DOHH2 (cell line): Measurements from ENCODE around the gene CUL7.

Source experiments
- EZH2phosphoT487 ChIP-seq: fragments of 200-600 bp; sonication (generic); IDR thresholded peaks from 2 replicates; pipeline ENCODE4 v1.6.1; 2017; ENCODE audit warnings: borderline replicate concordance, mild to moderate bottlenecking, antibody characterized with exemption, low read length, moderate library complexity, mixed read lengths
- TF ChIP-seq, protein P1 (sequence below): fragments of 200-600 bp; sonication (generic); IDR thresholded peaks from one replicate; pipeline ENCODE4 v1.5.1; 2014; ENCODE audit warnings: antibody characterized with exemption, mild to moderate bottlenecking, low read depth, low read length; ENCODE audit not compliant: poor library complexity, severe bottlenecking

DNA sequence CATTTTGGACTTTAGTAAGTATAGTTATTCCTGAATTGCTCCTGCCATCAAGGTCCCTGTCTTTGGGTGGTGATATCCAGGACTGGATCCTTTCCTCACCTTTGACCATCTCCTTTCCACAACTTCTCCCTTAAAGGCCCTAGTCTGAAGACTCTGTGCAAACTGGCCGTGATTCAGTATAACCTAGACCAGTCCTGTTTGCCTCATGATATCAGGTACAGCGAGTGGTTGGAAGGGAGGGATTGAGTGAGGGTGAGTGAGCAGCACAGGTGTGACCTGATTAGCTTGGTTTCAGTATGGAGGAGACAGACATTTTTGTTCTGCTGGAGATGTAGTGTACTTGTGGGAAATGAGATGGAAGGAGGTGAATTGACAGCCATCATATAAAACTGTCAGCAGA, 34.5 kb downstream of the CUL7 start:
- TF ChIP-seq, protein P1, sequence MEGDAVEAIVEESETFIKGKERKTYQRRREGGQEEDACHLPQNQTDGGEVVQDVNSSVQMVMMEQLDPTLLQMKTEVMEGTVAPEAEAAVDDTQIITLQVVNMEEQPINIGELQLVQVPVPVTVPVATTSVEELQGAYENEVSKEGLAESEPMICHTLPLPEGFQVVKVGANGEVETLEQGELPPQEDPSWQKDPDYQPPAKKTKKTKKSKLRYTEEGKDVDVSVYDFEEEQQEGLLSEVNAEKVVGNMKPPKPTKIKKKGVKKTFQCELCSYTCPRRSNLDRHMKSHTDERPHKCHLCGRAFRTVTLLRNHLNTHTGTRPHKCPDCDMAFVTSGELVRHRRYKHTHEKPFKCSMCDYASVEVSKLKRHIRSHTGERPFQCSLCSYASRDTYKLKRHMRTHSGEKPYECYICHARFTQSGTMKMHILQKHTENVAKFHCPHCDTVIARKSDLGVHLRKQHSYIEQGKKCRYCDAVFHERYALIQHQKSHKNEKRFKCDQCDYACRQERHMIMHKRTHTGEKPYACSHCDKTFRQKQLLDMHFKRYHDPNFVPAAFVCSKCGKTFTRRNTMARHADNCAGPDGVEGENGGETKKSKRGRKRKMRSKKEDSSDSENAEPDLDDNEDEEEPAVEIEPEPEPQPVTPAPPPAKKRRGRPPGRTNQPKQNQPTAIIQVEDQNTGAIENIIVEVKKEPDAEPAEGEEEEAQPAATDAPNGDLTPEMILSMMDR = no peak
- TF ChIP-seq EZH2phosphoT487 = no peak
